A673 (cell line): Measurements from ENCODE around the gene NAV2.

ENCODE experiments used
- EZH2 ChIP-seq: fragments of 200-600 bp; sonication (generic); IDR thresholded peaks from 2 replicates; pipeline ENCODE4 v1.6.1; 2017; ENCODE audit warnings: borderline replicate concordance, low read depth, mild to moderate bottlenecking, mixed read lengths, antibody characterized with exemption, low read length; ENCODE audit not compliant: poor library complexity, severe bottlenecking
- TF ChIP-seq, protein P1 (sequence below): fragments of 300-800, 200-600 bp; sonication (generic); conservative IDR thresholded peaks from 2 replicates; pipeline ENCODE4 v1.5.1; 2017; ENCODE audit warnings: low read depth, mild to moderate bottlenecking, antibody characterized with exemption, low read length, moderate library complexity, mixed read lengths

- TF ChIP-seq, protein P1, sequence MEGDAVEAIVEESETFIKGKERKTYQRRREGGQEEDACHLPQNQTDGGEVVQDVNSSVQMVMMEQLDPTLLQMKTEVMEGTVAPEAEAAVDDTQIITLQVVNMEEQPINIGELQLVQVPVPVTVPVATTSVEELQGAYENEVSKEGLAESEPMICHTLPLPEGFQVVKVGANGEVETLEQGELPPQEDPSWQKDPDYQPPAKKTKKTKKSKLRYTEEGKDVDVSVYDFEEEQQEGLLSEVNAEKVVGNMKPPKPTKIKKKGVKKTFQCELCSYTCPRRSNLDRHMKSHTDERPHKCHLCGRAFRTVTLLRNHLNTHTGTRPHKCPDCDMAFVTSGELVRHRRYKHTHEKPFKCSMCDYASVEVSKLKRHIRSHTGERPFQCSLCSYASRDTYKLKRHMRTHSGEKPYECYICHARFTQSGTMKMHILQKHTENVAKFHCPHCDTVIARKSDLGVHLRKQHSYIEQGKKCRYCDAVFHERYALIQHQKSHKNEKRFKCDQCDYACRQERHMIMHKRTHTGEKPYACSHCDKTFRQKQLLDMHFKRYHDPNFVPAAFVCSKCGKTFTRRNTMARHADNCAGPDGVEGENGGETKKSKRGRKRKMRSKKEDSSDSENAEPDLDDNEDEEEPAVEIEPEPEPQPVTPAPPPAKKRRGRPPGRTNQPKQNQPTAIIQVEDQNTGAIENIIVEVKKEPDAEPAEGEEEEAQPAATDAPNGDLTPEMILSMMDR = no peak
- TF ChIP-seq EZH2 = no peak
Observed at GRCh38 chr11:20113149-20113438, 400.5 kb downstream of the NAV2 start.
